HepG2 (cell line): ENCODE data around the gene ARID1A. TPM values are rescaled to one million over a fixed set of nuclear protein-coding genes. Genes with fewer than 3 reads are reported as not detected.

ENCODE experiments used
- GABPB1 ChIP-seq: IDR thresholded peaks from 2 replicates; pipeline ENCODE4 v1.6.1; 2016; ENCODE audit warnings: mild to moderate bottlenecking, missing genetic modification reagents, moderate library complexity, missing compliant biosample characterization
- GLMP ChIP-seq: sonication (generic); formaldehyde crosslinking; IDR thresholded peaks from 2 replicates; pipeline ENCODE4 v1.9.0; 2021; ENCODE audit warnings: missing genetic modification reagents, mild to moderate bottlenecking, borderline replicate concordance
- HCFC1 ChIP-seq: fragments of 150-350 bp; IDR thresholded peaks from 2 replicates; pipeline ENCODE4 v1.6.1; 2014; ENCODE audit warnings: low read depth, low read length
- NFE2L1 ChIP-seq: sonication (generic); formaldehyde crosslinking; IDR thresholded peaks from 2 replicates; pipeline ENCODE4 v1.4.0; 2020; ENCODE audit warnings: missing genetic modification reagents, mild to moderate bottlenecking, borderline replicate concordance
- NR2C2 ChIP-seq: sonication (generic); formaldehyde crosslinking; IDR thresholded peaks from 2 replicates; pipeline ENCODE4 v1.4.0; 2020; ENCODE audit warnings: missing genetic modification reagents, mild to moderate bottlenecking, moderate library complexity, borderline replicate concordance
- NR2F6 ChIP-seq, 2 experiments: IDR thresholded peaks; 2 replicates each; pipeline ENCODE4 v1.6.1; 2016; ENCODE audit warnings: antibody characterized with exemption in 1 of 2, mild to moderate bottlenecking in 1 of 2
- PHF8 ChIP-seq: sonication (generic); formaldehyde crosslinking; IDR thresholded peaks from 2 replicates; pipeline ENCODE4 v1.5.0; 2020; ENCODE audit warnings: missing genetic modification reagents
- RFX1 ChIP-seq: fragments of 450-650 bp; IDR thresholded peaks from 2 replicates; pipeline ENCODE4 v1.6.1; 2017
- SKI ChIP-seq: fragments of 450-650 bp; IDR thresholded peaks from one replicate; pipeline ENCODE4 v1.6.1; 2018; ENCODE audit warnings: mild to moderate bottlenecking; ENCODE audit not compliant: partially characterized antibody
- SMAD9 ChIP-seq: sonication (generic); formaldehyde crosslinking; IDR thresholded peaks from 2 replicates; pipeline ENCODE4 v1.5.1; 2020; ENCODE audit warnings: mild to moderate bottlenecking, missing genetic modification reagents
- STAT5B ChIP-seq: sonication (generic); formaldehyde crosslinking; IDR thresholded peaks from 2 replicates; pipeline ENCODE4 v1.4.0; 2020; ENCODE audit warnings: missing genetic modification reagents
- TFDP1 ChIP-seq: IDR thresholded peaks from 2 replicates; pipeline ENCODE4 v1.6.1; 2016; ENCODE audit warnings: missing compliant biosample characterization, missing genetic modification reagents, borderline replicate concordance
- ZNF124 ChIP-seq: sonication (generic); formaldehyde crosslinking; IDR thresholded peaks from 2 replicates; pipeline ENCODE4 v1.4.0; 2020; ENCODE audit warnings: missing genetic modification reagents
- ZNF251 ChIP-seq: sonication (generic); formaldehyde crosslinking; IDR thresholded peaks from 2 replicates; pipeline ENCODE4 v1.9.0; 2021; ENCODE audit warnings: mild to moderate bottlenecking, missing genetic modification reagents
- ZNF607 ChIP-seq: sonication (generic); formaldehyde crosslinking; IDR thresholded peaks from 2 replicates; pipeline ENCODE4 v1.5.1; 2020; ENCODE audit warnings: missing genetic modification reagents, mild to moderate bottlenecking, borderline replicate concordance
- ZNF646 ChIP-seq: sonication (generic); formaldehyde crosslinking; IDR thresholded peaks from 2 replicates; pipeline ENCODE4 v1.9.0; 2021; ENCODE audit warnings: mild to moderate bottlenecking, missing genetic modification reagents
- ZUFSP ChIP-seq: sonication (generic); formaldehyde crosslinking; IDR thresholded peaks from 2 replicates; pipeline ENCODE4 v1.9.0; 2021; ENCODE audit warnings: missing genetic modification reagents, mild to moderate bottlenecking, borderline replicate concordance
- polyA plus RNA-seq, 8 experiments: library from polyadenylated mRNA; depleted of rRNA in 3 of 8; stranded (reverse) in 7 of 8; unstranded in 1 of 8; fragments of >200 nt; fragmentation: Illumina TruSeq in 4 of 8; extraction: Trizol in 4 of 8; gene quantifications; 2 replicates each; pipeline versions ENCODE4 v1.2.1 to v1.2.3, GENCODE V29; 2011 to 2016; ENCODE audit warnings: low read depth in 4 of 8, missing spikeins in 1 of 8, mixed read lengths in 1 of 8; ENCODE audit not compliant: insufficient read depth in 1 of 8
- total RNA-seq, 5 experiments: library from RNA; depleted of rRNA; stranded (reverse); fragments of >200 nt; fragmentation: Illumina TruSeq; extraction: Trizol; gene quantifications; 2 replicates each; pipeline ENCODE4 v1.2.3, GENCODE V29; 2016; ENCODE audit warnings: low read depth in 1 of 5

Gene ARID1A
- total and polyA plus RNA-seq, 2 of the 13 experiments (the other 11 are each of a cell fraction or from before 2014, with no cell fraction given) = 11.9 to 15.9 TPM

- no peak for TF ChIP-seq STAT5B (CRISPR knock-in tag)
- TF ChIP-seq SKI = peak; percentile 88
- TF ChIP-seq ZNF646 = no peak
- TF ChIP-seq ZNF251 (CRISPR knock-in tag) = no peak
- TF ChIP-seq RFX1 = no peak
- peak; percentile 28; the same call in 1 of the 2 replicates for TF ChIP-seq GABPB1 (CRISPR knock-in tag)
- TF ChIP-seq PHF8 (CRISPR knock-in tag) = peak; percentile 46; the same call in 1 of the 2 replicates
- TF ChIP-seq NFE2L1 (CRISPR knock-in tag) = no peak
- no peak for TF ChIP-seq ZUFSP
- TF ChIP-seq TFDP1 (CRISPR knock-in tag) = no peak
- TF ChIP-seq HCFC1 = no peak
- peak; percentile 95 for TF ChIP-seq NR2C2 (CRISPR knock-in tag)
- TF ChIP-seq ZNF607 (CRISPR knock-in tag) = no peak
- peak; percentile 98 for TF ChIP-seq NR2F6 (IDR thresholded peaks at IDR 0.05)
- peak; percentile 98 for TF ChIP-seq NR2F6 (CRISPR knock-in tag; IDR thresholded peaks at IDR 0.05)
- no peak for TF ChIP-seq GLMP
- TF ChIP-seq ZNF124 (CRISPR knock-in tag) = peak; percentile 48; the same call in 1 of the 2 replicates
- no peak for TF ChIP-seq SMAD9 (CRISPR knock-in tag)
Measured at GRCh38 chr1:26784023-26784871, 88.4 kb downstream of the ARID1A start (continued).
